Activated CD8-positive, alpha-beta memory T cell treated with anti-CD3 and anti-CD28 coated beads for 36 hours (primary cell): ENCODE data around the gene TNFAIP2. TPM values are rescaled to one million over a fixed set of nuclear protein-coding genes. Genes with fewer than 3 reads are reported as not detected.

Source experiments
- CTCF ChIA-PET: fragments of 350-600 bp; sonication (Branson Sonifier 250); formaldehyde crosslinking; loops from one replicate; lab custom pipeline; 2021; ENCODE audit warnings: antibody characterized with exemption; lab: Charles Lee
- POLR2A ChIA-PET: fragments of 350-600 bp; sonication (Branson Sonifier 250); formaldehyde crosslinking; loops from one replicate; lab custom pipeline; 2021; ENCODE audit warnings: antibody characterized with exemption; lab: Charles Lee
- total RNA-seq, 2 experiments: library from RNA; stranded (reverse); gene quantifications; one replicate each; pipeline ENCODE4 v1.2.3, GENCODE V29; 2021

The TNFAIP2 gene
- total RNA-seq, 2 experiments from 2014 or later, result 0.82 to 1.1 TPM

DNA sequence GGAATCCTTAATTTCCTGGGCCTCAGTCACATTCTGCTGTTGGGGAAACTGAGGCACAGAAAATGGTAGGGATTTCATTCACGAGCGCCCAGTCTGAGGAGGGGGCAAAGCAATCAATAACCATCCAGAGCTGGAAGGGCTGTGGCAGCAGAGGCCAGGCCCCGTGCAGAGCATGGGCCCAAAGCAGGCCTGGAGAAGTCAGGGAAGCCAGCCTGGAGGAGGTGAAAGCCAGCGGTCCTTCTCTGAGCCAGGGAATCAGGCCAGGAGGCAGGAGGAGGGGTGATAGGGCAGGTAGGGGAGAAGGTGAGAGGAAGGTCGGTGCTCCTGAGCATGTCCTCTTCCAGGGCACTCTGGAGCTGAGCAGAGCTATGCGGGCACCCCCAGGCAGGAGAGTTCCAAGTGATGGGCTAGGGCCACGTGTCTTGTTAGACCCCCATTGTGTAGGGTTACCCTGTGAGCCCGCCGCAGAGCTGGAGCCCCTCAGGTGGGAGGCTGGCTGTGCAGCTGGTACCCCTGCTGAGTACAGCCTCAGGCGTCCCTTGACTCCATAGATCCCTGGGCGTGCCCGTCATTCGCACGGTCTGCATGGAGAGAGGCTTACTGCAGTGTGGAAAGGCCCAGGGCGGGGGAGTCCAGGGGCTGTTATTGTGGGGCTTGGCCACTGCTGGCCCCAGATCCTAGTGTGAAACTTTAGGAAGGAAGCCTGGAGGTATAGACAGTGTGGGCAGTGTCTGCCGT lies 4.8 kb downstream of the TNFAIP2 start:
- ChIA-PET CTCF (interaction anchor here (0.6 to 3.0 kb wide), 2 partner anchors 23 to 128 kb away, joined by 3 to 11 read pairs; no protein-coding TSS in a partner anchor), POLR2A (no interaction called here)

DNA sequence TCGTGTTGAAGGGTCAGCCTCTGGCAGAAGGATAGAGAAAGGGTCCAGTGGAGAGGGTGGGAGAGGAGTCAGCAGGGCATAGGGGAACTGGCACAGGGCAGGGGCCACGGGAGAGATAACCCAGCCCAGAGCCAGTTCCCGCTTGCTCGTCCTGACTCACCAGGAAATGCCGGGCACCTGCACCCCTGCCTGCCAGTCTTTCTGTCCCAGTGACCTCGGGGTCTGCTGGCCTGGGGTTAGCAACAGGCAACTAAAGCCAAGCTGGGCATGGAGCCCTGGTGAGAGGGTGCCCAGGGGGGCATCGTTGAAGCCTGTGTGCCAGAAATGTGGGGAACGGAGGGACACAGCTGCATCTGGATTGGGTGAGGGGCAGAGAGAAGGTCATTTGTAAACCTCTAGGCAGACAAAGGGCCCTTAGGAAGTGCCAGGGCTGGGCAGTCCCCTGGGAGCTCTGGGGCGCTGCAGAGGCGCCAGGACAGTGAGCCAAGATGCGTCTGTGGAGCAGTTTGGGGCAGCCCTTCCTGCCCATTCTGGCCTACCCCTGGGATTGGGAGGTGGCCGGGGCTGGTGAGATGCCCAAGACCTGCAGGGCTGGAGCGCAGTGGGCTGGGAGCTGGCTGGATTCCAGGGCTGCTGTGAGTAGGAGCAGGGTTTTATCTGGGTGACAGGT lies 5.5 kb downstream of the TNFAIP2 start:
- ChIA-PET POLR2A (no interaction called here), CTCF (interaction anchor here (3.0 kb wide), 1 partner anchor 24 kb away, joined by 11 read pairs; no protein-coding TSS in a partner anchor)

DNA sequence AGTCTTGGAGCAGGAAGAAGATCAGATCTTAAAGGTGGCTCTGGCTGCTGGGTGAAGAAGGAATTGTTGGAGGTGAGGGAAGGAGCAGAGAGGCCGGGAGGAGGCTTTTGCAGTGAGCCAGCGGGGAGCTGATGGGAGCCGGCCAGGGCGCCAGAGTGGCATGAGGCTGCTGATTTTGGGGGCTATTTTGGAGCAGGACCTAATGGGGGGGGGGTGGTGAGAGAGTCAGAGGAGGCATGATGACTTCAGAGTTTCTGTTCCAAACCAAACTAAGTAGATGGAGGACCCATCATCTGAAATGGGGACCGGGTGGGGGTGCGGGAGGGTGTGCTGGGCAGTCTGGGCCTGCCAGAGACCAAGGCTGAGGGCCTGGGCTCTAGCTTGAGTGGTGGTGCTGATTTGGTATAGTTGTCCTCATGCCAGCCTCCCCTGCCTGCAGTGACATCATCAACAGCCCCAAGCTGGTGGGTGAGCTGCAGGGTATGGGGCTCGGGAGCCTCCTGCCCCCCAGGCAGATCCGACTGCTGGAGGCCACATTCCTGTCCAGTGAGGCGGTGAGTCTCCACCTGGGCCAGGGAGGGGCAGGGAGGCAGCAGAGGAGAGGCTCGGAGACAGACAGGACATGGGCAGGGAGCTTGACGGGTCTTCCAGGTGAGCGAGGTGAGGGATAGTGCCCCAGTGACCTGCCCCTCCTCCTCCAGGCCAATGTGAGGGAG lies 6.2 kb downstream of the TNFAIP2 start:
- CTCF ChIA-PET, result interaction anchor here (1.0 to 3.0 kb wide), 2 partner anchors 25 to 115 kb away, joined by 3 to 11 read pairs; no protein-coding TSS in a partner anchor
- POLR2A ChIA-PET, result no interaction called here

DNA sequence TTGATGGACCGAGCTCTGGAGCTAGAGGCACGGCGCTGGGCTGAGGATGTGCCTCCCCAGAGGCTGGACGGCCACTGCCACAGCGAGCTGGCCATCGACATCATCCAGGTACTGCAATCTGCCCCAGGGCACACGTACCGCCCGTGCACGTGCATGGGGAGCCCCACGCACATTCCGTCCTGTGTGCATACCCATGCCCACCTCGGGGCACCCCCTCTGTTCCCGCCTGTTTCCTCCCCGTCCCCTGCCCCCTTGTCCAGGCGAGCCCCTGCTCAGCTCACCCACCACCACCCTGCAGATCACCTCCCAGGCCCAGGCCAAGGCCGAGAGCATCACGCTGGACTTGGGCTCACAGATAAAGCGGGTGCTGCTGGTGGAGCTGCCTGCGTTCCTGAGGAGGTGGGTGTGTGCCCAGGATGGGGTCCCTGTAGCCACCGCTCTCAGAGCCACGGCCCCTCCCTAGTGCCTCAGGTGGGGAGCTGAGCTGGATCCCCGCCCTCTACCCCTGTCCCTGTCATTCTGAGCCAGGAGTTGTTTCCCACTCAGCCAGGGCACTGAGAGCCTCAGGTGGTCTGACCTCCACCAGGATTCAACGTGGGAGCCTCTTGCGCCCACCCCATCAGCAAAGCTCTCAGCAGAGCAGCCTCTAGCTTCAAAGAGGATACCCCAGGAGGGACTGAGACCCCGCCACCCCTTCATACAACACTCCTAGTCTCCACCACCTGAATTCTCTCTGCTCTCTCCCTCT lies 6.9 kb downstream of the TNFAIP2 start:
- CTCF ChIA-PET, result interaction anchor here (1.0 to 3.0 kb wide), 2 partner anchors 25 to 115 kb away, joined by 3 to 11 read pairs; no protein-coding TSS in a partner anchor
- POLR2A ChIA-PET, result no interaction called here

DNA sequence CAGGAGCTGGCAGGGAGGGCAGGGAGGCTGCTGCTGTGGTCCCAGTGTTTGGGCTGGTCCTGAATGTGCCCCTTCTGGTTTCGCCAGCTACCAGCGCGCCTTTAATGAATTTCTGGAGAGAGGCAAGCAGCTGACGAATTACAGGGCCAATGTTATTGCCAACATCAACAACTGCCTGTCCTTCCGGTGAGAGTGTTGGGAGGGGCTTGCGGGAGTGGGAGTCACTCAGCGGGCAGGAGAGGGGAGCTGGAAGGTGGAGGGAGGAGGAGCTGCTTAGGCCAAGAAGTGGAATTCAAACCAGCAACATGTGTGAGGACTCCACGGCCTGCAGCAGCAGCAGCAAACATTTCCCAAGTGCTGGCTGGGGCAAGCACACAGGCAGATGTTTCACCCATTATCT lies 7.7 kb downstream of the TNFAIP2 start:
- ChIA-PET CTCF (interaction anchor here (1.0 to 3.0 kb wide), 2 partner anchors 26 to 114 kb away, joined by 3 to 11 read pairs; no protein-coding TSS in a partner anchor), POLR2A (no interaction called here)

DNA sequence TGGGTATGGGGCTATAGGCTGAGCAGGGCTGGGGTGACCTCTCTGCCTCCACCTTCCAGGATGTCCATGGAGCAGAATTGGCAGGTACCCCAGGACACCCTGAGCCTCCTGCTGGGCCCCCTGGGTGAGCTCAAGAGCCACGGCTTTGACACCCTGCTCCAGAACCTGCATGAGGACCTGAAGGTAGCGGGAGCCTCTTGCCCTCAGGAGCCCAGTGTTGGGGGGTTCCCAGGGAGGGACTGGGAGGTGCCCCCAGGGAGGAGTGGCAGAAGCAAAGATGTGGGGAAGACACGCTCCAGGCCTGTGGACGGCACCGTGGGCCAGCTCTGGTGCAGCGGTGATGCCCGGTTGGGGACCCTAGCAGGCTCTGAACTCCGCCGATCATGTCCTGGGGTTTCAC lies 8.3 kb downstream of the TNFAIP2 start:
- ChIA-PET CTCF (no interaction called here), POLR2A (no interaction called here)

DNA sequence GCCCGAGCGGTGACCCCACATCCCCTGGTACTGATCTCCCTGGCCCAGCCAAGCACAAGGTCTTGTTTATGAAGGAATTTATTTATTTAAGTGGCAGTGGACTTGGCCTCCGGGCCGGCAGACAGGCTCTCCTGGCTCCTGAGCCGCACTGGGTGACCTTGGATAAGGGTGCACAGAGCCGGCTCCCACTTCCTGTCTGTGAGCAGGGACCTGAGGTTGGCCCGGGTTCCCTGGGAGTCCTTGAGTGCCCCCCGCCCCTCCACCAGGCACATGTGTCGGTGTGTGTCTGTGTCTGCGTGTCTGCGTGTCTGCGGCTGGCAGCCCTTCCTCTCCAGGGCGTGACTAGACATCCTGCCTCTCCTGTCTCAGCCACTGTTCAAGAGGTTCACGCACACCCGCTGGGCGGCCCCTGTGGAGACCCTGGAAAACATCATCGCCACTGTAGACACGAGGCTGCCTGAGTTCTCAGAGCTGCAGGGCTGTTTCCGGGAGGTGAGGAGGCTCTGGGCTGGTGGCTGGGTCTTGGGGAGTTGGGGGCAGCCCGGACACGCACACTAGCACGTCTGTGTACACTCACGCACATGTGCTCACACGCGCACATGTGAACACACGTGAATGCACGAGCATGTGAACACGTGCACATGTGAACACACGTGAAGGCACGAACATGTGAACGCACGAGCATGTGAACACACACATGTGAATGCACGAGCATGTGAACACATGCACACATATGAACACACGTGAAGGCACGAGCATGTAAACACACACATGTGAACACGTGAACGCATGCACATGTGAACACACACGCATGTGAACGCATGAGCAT lies 9.3 kb downstream of the TNFAIP2 start:
- POLR2A ChIA-PET, result no interaction called here
- CTCF ChIA-PET, result no interaction called here

DNA sequence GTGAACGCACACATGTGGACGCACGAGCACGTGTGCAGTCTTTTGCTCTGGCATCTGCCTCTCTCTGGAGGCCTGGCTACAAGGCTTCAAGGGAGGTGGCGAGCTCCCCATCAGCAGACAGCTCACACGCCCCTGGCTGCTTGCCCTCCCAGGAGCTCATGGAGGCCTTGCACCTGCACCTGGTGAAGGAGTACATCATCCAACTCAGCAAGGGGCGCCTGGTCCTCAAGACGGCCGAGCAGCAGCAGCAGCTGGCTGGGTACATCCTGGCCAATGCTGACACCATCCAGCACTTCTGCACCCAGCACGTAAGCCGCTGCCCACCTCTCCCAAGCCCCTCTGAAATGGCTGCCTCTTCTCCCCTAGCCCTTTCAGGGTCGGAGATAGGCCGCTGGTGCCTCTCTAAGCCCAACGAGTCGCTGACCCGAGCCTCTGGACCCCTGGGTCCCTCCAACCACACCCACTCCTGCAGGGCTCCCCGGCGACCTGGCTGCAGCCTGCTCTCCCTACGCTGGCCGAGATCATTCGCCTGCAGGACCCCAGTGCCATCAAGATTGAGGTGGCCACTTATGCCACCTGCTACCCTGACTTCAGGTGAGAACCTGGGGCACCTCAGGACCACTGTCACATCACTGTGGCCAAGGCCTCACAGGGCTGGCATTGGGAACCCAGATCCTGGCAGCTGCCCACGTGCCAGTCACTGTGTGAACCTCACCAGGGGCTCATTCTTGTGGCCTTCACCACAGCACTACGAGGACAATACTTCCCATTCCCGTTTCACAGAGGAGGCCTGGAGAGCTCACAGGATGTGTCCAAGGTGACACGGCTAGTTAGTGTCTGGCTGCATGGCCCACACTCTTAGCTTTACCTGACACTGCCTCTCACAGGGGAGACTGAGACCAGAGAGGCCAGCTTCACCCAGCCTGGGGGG lies 10.2 kb downstream of the TNFAIP2 start:
- CTCF ChIA-PET, result no interaction called here
- POLR2A ChIA-PET, result no interaction called here

DNA sequence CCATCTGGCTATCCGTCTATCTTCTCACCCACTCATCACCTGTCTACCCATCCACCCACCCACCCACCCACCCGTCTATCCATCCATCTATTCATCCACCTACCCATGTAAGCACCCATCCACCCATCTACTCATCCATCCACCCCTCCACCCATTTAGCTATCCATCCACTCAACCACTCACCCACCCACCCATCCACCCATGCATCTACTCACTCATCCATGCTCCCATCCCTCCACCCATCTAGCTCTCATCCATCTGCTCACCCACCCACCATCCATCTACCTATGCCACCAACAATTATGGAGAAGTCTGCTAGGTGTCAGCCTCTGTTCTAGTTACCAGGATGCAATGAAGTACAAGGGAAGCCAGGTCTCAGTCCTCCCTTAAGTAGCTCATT lies 11.1 kb downstream of the TNFAIP2 start:
- ChIA-PET POLR2A (no interaction called here), CTCF (no interaction called here)

DNA sequence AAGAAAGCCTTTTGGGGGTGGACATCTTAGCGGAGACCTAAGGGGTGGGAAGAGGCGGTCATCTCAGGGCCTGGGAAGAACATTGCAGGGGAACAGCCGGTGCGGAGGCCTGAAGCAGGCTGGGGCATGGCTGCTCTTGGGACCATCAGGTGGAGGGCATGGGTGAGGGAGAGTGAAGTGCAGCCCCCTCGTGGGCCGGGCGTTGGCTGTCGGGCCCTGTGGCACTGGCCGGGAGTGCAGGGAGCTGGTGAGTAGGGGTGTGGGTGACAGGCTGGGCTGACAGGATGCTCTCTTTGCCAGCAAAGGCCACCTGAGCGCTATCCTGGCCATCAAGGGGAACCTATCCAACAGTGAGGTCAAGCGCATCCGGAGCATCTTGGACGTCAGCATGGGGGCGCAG lies 11.7 kb downstream of the TNFAIP2 start:
- ChIA-PET CTCF (no interaction called here), POLR2A (no interaction called here)

DNA sequence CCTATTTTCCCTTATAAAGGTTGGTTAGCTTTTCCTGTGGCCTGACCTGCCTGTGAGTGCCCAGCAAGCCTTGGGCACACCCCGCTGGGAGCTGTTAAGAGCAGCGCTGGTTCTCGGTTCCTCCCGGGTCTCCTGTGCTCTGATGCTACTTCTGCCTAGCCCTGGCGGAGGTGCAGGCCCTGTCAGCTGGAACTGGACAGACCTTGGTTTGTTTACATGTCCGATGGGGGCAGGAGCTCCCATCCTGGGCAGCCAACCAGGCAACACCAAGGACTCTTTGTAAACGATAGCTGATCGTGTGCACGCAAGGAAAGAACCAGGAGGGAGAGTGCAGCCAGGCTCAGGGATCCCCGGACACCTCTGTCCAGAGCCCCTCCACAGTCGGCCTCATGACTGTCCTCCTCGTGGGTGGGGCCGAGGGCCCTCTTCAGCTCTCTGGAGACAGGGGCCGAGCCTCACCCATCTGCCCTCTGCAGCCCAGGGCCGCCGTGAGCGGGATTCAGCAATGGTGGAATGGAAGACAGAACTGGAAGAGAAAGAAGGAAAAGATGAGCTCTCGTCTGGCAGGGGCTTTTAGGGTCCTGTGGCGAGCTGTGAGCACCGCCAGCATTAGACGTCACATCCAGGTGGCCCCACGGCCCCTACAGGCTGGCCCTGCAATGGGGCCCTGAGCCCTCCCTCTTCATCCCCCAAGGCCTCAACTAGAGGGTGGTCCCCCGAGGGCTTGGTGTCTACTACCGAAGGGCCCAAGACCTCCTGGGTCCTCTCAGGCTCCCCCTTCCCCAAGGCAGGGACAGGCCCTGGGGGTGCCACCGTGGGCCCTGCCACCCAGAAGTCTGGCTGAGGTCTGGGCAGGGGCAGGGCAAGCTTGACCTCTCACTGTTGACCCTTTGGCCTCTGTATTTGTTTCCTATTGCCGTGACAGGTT lies 12.3 kb downstream of the TNFAIP2 start:
- CTCF ChIA-PET, result no interaction called here
- POLR2A ChIA-PET, result no interaction called here

DNA sequence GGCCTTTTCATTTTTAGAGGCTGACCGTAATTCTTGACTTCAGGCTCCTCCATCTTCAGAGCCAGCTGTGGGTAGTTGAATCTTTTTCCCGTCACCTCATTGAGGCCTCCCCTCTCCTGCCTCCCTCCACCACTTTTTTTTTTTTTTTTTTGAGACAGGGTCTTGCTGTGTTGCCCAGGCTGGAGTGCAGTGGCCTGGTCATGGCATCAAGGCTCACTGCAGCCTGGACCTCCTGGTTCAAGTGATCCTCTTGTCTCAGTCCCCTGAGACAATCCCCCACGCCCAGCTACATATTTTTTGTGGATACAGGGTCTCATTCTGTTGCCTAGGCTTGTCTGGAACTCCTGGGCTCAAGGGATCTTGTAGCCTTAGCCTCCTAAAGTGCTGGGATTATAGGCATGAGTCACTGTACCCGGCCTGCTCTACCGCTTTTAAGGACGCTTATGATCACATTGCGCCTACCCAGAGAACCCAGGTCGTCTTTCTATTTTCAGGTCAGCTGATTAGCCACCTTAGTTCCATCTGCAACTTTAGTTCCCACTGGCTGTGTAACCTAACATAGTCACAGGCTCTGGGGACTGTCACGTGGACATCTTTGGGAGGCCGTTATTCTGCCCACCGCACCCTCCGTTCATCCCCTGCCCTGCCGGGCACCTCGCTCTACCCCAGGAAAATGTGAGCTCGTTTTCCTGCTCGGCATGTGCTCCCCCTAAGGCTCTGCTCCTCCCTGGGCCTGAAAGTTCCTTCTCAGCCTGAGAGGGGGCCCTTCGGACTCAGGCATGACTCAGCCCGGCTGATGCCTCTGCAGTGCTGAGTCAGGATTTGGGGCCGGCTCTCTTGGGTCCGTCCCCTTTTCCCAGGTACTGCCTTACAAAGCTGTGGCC lies 13.4 kb downstream of the TNFAIP2 start:
- ChIA-PET CTCF (interaction anchor here (0.6 kb wide), 1 partner anchor 658 kb away, joined by 3 read pairs; no protein-coding TSS in a partner anchor), POLR2A (no interaction called here)

DNA sequence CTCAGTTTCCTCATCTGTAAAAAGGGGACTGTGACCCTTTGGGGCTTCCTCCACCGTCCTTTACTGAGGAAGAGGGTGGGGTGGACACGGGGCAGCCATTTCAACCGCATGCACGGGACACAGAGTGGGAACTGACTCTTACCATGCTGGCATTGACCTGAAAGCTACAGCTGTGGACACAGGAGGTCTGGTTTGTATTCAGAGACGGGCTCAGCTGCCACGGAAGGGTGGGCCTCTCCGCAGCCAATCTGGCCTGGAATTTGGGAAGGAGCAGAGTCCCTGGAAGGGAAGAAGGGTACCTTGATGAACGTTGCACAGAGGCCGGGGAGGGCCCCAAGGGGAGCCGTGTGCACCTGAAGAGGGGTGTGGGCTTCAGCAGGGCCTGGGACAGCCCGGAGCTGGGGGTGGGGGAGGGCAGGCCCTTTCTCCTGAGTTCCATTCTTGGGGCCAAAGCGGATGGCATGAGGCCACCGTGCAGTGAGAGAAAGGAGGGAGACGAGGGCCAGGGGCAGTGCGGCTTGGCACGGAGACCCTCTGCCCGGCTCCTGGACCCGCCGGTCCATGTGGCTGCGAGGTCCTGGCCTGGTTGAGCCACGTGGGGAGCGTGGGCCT lies 14.5 kb downstream of the TNFAIP2 start:
- CTCF ChIA-PET, result no interaction called here
- POLR2A ChIA-PET, result no interaction called here

DNA sequence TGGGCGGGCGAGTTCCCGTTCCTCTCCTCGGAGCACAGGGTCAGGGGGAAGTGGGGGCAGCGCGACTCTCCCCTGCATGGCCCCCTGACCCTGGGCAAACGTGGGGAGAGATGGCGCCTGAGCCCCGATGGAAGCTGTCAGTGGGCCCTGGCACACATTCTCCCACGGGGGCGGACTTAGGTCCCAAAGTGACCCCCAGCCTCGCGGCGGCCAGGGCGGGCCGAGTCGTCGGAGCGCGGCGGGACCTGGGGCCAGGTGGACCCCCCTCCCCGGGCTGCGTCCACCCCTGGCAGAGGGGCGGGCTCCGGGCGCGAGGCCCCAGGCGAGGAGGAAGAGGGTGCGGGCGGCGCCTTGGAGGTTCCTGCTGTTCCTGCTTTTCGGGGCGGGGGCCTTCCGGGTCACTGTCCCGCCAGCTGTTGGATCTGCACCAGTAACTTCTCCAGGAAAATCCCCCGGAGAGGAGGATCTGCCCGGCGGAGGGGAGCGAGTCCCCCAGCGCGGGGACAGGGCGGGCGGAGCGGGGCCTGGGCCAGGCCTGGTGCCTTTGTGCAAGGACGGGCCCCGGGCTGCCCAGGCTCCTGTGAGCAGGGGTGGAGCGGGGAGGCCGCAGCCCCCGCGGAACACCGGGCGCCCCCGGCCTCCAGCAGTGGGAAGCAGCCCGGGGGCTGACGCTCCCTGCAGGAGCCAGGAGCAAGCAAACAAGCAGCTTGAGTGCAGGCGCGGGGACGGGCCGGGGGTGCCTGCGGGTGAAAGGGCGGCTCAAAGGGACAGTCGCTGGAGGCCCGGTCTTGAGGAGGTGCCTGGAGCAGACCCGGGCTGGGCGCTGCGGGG lies 15.3 kb downstream of the TNFAIP2 start:
- ChIA-PET POLR2A (no interaction called here), CTCF (no interaction called here)
